Endothelial cell of umbilical vein (primary cell): ENCODE data around the gene CCDC74A. TPM values are rescaled to one million over a fixed set of nuclear protein-coding genes. Genes with fewer than 3 reads are reported as not detected.
"Not testable (repeated sequence)": the region's sequence is repeated elsewhere in the genome, so short reads cannot be mapped to it uniquely, and the experiment has no call there.

Experiments used
- BruUV-seq: library from RNA; stranded (reverse); fragments of 400-500 nt; replicated peaks from 2 replicates; lab custom pipeline; 2021; lab: Mats Ljungman, UMichigan
- CTCF ChIA-PET: fragments of 300-600, 350-600 bp; sonication (Branson Sonifier 250); formaldehyde crosslinking; loops from one replicate; lab custom pipeline; 2021; ENCODE audit warnings: antibody characterized with exemption, inconsistent platforms; lab: Charles Lee
- POLR2A ChIA-PET: fragments of 300-600, 350-600 bp; sonication (Branson Sonifier 250); formaldehyde crosslinking; loops from one replicate; lab custom pipeline; 2021; ENCODE audit warnings: antibody characterized with exemption, inconsistent platforms; lab: Charles Lee
- DNase-seq: peaks from one replicate; pipeline ENCODE4 v3.0.0-alpha.2; 2011; ENCODE audit warnings: low read depth, low spot score
- FAIRE-seq: peaks from 2 replicates; lab custom pipeline; 2011; peaks lifted over from hg19 to GRCh38; lab: Jason Lieb, UNC
- H2AFZ ChIP-seq: 2 replicates; pipeline ENCODE4 v1.6.0; 2012; ENCODE audit warnings: low read depth, low read length, control low read depth, inconsistent platforms
- H3K27ac ChIP-seq: 2 replicates; pipeline ENCODE4 v1.5.1; 2011; ENCODE audit warnings: low read depth, mild to moderate bottlenecking, control low read depth, low read length, moderate library complexity; ENCODE audit not compliant: insufficient read depth
- H3K27me3 ChIP-seq, 2 experiments: 2 replicates each; pipeline versions ENCODE4 v1.6.0 to v1.6.1; 2011; ENCODE audit warnings: low read length in 2 of 2, mixed read lengths in 1 of 2; ENCODE audit not compliant: control insufficient read depth in 2 of 2, insufficient read depth in 2 of 2
- H3K36me3 ChIP-seq, 2 experiments: 2 replicates in 1 of 2; 3 replicates in 1 of 2; pipeline ENCODE4 v1.5.1; 2011; ENCODE audit warnings: low read length in 2 of 2, mild to moderate bottlenecking in 1 of 2, moderate library complexity in 1 of 2; ENCODE audit not compliant: control insufficient read depth in 2 of 2, insufficient read depth in 2 of 2; ENCODE audit errors: extremely low read depth in 1 of 2
- H3K4me1 ChIP-seq: 3 replicates; pipeline ENCODE4 v1.5.1; 2011; ENCODE audit warnings: mild to moderate bottlenecking, low read length; ENCODE audit not compliant: control insufficient read depth, insufficient read depth; ENCODE audit errors: extremely low read depth
- H3K4me2 ChIP-seq: 2 replicates; pipeline ENCODE4 v1.6.1; 2011; ENCODE audit warnings: low read length, control low read depth, mixed read lengths; ENCODE audit not compliant: insufficient read depth
- H3K4me3 ChIP-seq, 3 experiments: fragments of 200-600 bp in 1 of 3; sonication (generic), shearing (Covaris generic) in 1 of 3; replicated peaks in 1 of 3; 2 replicates each; pipeline ENCODE4 v1.5.1; 2011 to 2016; ENCODE audit warnings: control low read depth in 3 of 3, low read length in 3 of 3, mild to moderate bottlenecking in 2 of 3, inconsistent platforms in 1 of 3, low read depth in 1 of 3, moderate library complexity in 1 of 3; ENCODE audit not compliant: insufficient read depth in 1 of 3
- H3K79me2 ChIP-seq: 2 replicates; pipeline ENCODE4 v1.6.0; 2012; ENCODE audit warnings: low read length, inconsistent platforms; ENCODE audit not compliant: control insufficient read depth, insufficient read depth
- H3K9ac ChIP-seq: replicated peaks from 2 replicates; pipeline ENCODE3; 2011; ENCODE audit warnings: low read length, control low read depth; ENCODE audit not compliant: insufficient read depth; ENCODE audit errors: extremely low read depth
- H3K9me1 ChIP-seq: replicated peaks from 3 replicates; pipeline ENCODE4 v1.6.0; 2011; ENCODE audit warnings: mild to moderate bottlenecking, low read length; ENCODE audit not compliant: control insufficient read depth, insufficient read depth; ENCODE audit errors: extremely low read depth
- H3K9me3 ChIP-seq: replicated peaks from 2 replicates; pipeline ENCODE4 v1.5.1; 2012; ENCODE audit warnings: low read length, inconsistent platforms; ENCODE audit not compliant: control insufficient read depth, insufficient read depth
- H4K20me1 ChIP-seq: replicated peaks from 2 replicates; pipeline ENCODE3; 2011; ENCODE audit warnings: mild to moderate bottlenecking, low read length; ENCODE audit not compliant: control insufficient read depth, insufficient read depth; ENCODE audit errors: extremely low read depth
- CTCF ChIP-seq, 2 donors: IDR thresholded peaks; 1 replicate in 1 of 2; 2 replicates in 1 of 2; pipeline ENCODE4 v1.5.1; 2011; ENCODE audit warnings: low read length in 2 of 2, mild to moderate bottlenecking in 2 of 2, moderate library complexity in 2 of 2, control low read depth in 1 of 2, inconsistent platforms in 1 of 2, low read depth in 1 of 2; ENCODE audit not compliant: insufficient read depth in 1 of 2; ENCODE audit errors: extremely low read depth in 1 of 2
- FOS ChIP-seq: IDR thresholded peaks from 2 replicates; pipeline ENCODE4 v1.6.1; 2011; ENCODE audit warnings: mild to moderate bottlenecking, low read length, moderate library complexity, borderline replicate concordance; ENCODE audit not compliant: insufficient read depth
- GATA2 ChIP-seq: IDR thresholded peaks from 2 replicates; pipeline ENCODE4 v1.7.0; 2011; ENCODE audit warnings: low read depth, mild to moderate bottlenecking, moderate library complexity, mixed read lengths, low read length; ENCODE audit not compliant: insufficient read length, insufficient read depth
- JUN ChIP-seq: IDR thresholded peaks from 2 replicates; pipeline ENCODE4 v1.6.1; 2011; ENCODE audit warnings: borderline replicate concordance, low read depth; ENCODE audit not compliant: insufficient read length, insufficient read depth
- MYC ChIP-seq: IDR thresholded peaks from one replicate; pipeline ENCODE4 v1.6.1; 2011; ENCODE audit warnings: mild to moderate bottlenecking, low read depth, low read length
- POLR2A ChIP-seq: IDR thresholded peaks from 2 replicates; pipeline ENCODE4 v1.6.1; 2012; ENCODE audit warnings: low read depth, mild to moderate bottlenecking, control low read depth, low read length
- POLR2AphosphoS5 ChIP-seq: IDR thresholded peaks from 2 replicates; pipeline ENCODE4 v1.6.1; 2012; ENCODE audit warnings: low read depth, mild to moderate bottlenecking, control low read depth, low read length, moderate library complexity; ENCODE audit not compliant: insufficient read depth
- dilution Hi-C: fragments of 300-500 bp; cut with MboI; formaldehyde crosslinking; loops from one replicate; pipeline ENCODE4 v1.15.0; 2019; ENCODE audit warnings: low sequenced_read_pairs; ENCODE audit not compliant: extremely low pct_ligation_motif_present
- intact Hi-C: fragments of 100-400 bp; cut with micrococcal nuclease; formaldehyde crosslinking; loops from one replicate; pipeline ENCODE4 v1.10.0; 2022
- polyA plus RNA-seq, 4 experiments: library from polyadenylated mRNA; depleted of rRNA in 3 of 4; stranded (reverse) in 3 of 4; unstranded in 1 of 4; fragments of >200 nt; gene quantifications; 2 replicates each; pipeline versions ENCODE4 v1.2.1 to v1.2.3, GENCODE V29; 2011 to 2012; ENCODE audit warnings: missing spikeins in 1 of 4
- total RNA-seq: library from RNA; stranded (reverse); gene quantifications from 2 replicates; pipeline ENCODE4 v1.2.3, GENCODE V29; 2021
- TF ChIP-seq, protein P1 (sequence below): IDR thresholded peaks from 2 replicates; pipeline ENCODE4 v1.6.1; 2011; ENCODE audit not compliant: insufficient read depth, insufficient read length

The CCDC74A gene
- total and polyA plus RNA-seq, 2 donors (not counting 3 experiments of a cell fraction or from before 2014, with no cell fraction given) = 7.0 to 11.7 TPM

DNA sequence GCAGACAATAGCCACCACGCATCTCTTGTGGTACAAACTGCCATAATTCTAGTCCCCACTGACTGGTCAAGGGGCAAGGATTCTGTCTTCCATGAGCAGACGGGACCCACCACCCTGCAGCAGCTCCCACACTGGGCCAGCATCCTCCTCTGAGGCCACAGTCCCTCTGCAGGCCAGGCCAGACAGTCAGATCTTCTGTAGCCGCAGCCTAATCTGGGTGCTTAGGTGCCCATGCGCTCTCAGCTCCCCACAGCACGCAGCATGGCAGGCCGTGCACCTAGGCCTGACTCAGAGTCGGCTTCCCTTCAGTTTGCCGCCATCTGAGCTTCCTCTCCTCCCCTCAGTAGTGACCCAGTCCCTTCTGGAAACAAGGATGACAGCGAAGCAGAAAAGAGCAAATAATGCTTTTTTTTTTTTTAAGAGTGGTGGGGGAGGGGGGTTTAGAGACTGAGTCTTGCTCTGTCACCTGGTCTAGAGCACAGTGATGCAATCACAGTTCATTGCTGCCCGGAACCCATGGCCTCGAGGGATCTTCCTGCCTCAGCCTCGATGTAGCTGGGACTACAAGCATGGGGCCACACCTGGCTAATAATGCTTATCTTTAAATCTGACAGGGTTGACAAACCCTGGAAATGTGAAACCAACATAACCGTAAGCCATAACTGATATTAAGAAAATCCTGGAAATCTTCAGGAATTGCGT lies 41.3 kb upstream of the CCDC74A start:
- POLR2A ChIA-PET, H3K9me3 ChIP-seq, H3K36me3 ChIP-seq, H3K27me3 ChIP-seq, DNase-seq, H3K4me2 ChIP-seq, intact Hi-C loops, H3K4me1 ChIP-seq, H2AFZ ChIP-seq, H3K9me1 ChIP-seq, H3K9ac ChIP-seq, BruUV-seq, H3K4me3 ChIP-seq, dilution Hi-C loops, FAIRE-seq, CTCF ChIA-PET, H4K20me1 ChIP-seq, H3K27ac ChIP-seq: not testable (repeated sequence)
- H3K79me2 ChIP-seq = peaks cover 18% of the 10 kb centered on the region

- no peak overlapping the region for H2AFZ ChIP-seq
- H3K4me1 ChIP-seq = no peaks in the 10 kb centered on the region
- ChIA-PET CTCF (interaction anchor here (0.7 to 1.1 kb wide), 3 partner anchors 335 to 1303 kb away, joined by 3 to 4 read pairs (median 3); a partner anchor contains a TSS), POLR2A (interaction anchor here (0.7 kb wide), 1 partner anchor 1303 kb away, joined by 3 read pairs; no protein-coding TSS in a partner anchor)
- H3K79me2 ChIP-seq = peaks cover 27% of the 10 kb centered on the region
- H3K27me3 ChIP-seq = no peaks in the 10 kb centered on the region
- no peaks in the 10 kb centered on the region for H3K9me1 ChIP-seq
- FAIRE-seq = no peak
- H3K4me2 ChIP-seq = no peak overlapping the region
- H3K36me3 ChIP-seq = peaks cover 0 to 2% of the 10 kb centered on the region in 2 experiments
- no peaks in the 10 kb centered on the region for H3K9me3 ChIP-seq
- dilution Hi-C loops = no loop called here
- no peaks in the 10 kb centered on the region for H4K20me1 ChIP-seq
- no peak overlapping the region for H3K9ac ChIP-seq
- no peak for DNase-seq
- TF ChIP-seq, protein P1, sequence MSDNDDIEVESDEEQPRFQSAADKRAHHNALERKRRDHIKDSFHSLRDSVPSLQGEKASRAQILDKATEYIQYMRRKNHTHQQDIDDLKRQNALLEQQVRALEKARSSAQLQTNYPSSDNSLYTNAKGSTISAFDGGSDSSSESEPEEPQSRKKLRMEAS = no peak
- TF ChIP-seq MYC (no peak), CTCF (IDR thresholded peaks at IDR 0.05; ENCODE audit: extremely low read depth in 1 of 2, insufficient read depth in 1 of 2, low read depth in 1 of 2, low read length in 2 of 2) (no peak), GATA2 (no peak), POLR2A (no peak), FOS (no peak), JUN (no peak), POLR2AphosphoS5 (no peak)
- intact Hi-C loops = no loop called here
- no peak overlapping the region for H3K4me3 ChIP-seq
- no peak overlapping the region for H3K27ac ChIP-seq
- no TSS peak for BruUV-seq
Observed at GRCh38 chr2:131488306-131489205, 39.1 kb upstream of the CCDC74A start.
